ENCODE results near the gene CD300LB.
"Not testable (repeated sequence)": the region's sequence is repeated elsewhere in the genome, so short reads cannot be mapped to it uniquely, and the experiment has no call there.

CD300LB gene

DNA sequence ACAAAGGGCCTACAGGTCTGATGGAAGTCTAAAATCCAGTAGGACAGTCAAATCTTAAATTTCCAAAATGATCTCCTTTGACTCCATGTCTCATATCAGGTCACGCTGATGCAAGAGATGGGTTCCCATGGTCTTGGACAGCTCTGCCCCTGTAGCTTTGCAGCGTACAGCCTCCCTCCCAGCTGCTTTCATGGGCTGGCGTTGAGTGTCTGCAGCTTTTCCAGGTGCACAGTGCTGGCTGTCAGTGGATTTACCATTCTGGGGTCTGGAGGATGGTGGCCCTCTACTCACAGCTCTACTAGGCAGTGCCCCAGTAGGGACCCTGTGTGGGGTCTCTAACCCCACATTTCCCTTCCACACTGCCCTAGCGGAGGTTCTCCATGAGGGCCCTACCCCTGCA lies 43.0 kb downstream of the CD300LB start:
- not testable (repeated sequence) for DNase-seq

DNA sequence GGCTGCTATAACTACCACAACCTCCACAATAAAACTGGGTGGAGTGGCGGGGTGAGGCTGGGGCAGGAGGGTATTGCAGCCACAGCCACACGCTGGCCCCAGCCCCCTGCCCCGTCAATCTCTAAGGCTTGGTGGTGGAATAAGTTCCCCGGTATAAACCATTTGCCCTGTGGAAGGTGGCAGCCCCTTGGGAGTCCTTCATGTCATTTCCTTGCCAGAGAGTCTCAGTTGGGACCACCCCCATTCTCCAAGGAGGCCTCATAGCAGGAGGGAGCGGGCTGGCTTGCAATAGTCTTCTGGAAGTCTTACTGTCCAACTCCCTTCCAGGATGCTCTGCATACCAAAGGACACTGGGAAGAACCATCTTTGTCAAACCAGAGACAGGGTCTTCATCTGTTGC lies 45.4 kb downstream of the CD300LB start:
- DNase-seq: no peak

DNA sequence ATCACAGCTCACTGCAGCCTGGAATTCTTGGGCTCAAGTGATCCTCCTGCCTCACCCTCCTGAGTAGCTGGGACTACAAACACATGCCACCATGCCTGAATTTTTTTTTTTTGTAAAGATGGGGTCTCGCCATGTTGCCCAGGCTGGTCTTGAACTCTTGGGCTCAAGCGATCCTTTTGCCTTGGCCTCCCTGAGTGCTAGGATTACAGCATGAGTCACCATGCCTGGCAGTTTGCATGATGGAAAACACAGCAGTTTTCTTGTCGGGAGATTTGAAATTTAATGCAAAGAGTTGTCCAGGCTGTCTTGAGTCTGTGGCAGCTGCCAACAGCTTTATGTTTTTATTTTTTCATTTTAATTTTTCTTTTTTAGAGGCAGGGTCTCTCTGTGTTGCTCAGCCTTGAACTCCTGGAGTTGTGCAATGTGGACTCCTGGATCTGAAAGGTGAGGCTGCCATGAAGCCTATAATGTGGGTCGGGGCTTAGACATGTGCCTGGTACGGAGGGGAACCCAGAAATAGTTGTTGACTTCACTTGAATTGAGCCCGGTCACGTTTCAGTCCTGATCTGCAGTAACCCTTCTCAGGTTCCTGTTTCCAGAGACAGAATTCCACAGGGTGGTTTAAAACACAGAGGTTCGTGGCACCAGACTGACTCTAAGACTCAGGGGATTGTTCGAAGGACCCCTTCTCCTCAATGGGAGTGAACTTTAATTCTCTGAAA lies 46.1 kb downstream of the CD300LB start:
- DNase-seq: no peak

DNA sequence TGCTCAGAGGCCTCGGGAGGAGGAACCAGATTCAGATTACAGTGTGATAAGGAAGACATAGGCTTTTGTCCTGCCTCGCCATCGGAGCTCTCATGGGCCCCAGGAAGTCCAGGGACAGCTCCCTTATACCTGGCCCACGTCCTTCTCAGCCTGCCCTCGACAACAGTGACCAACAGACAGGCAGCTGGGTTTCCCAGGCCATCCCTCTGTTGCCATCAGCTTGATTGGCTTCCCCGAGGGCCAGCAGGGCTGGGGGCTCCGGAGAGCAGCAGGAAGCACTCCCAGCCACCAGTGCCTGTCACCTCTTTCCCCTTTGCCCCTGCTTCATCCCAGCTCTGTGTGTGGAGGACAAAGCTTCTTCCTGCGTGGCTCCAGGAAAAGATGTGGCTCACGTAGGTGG lies 47.2 kb downstream of the CD300LB start:
- no peak for DNase-seq

DNA sequence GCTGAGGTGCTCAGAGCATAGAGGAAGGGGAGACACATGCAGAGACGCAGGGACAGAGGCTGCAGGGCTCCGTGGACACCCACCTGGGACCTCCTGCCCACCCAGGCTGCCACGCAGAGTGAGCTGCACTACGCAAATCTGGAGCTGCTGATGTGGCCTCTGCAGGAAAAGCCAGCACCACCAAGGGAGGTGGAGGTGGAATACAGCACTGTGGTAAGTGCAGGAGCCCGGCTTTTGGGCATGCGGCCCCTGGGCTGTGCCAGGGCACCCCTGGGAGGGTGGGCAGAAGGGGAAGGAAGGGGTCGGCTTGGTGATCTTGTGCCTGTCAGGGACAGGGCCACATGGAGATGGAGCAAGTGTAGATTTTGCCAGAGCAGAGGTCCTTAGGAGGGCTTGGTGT lies 49.7 kb downstream of the CD300LB start:
- DNase-seq: no peak

DNA sequence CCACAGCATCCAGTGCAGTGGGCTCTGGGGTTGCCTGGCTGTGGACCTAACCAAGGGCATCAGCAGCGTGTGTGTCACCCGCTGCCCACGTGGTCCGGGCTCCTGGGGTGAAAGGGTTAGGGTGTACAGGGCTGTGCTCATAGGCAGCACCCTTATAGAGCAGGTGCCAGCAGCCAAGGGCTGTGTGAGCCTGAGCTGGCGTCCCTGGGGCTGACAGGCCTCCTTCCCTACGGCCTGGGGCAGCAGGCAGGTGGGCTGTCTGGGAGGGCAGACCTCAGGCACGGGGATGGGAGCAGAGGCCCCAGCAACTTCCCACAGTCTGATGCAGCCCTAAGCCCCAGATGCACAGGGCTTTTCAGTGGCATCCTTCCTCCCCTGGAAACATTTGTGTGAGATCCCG lies 51.0 kb downstream of the CD300LB start:
- DNase-seq: no peak

DNA sequence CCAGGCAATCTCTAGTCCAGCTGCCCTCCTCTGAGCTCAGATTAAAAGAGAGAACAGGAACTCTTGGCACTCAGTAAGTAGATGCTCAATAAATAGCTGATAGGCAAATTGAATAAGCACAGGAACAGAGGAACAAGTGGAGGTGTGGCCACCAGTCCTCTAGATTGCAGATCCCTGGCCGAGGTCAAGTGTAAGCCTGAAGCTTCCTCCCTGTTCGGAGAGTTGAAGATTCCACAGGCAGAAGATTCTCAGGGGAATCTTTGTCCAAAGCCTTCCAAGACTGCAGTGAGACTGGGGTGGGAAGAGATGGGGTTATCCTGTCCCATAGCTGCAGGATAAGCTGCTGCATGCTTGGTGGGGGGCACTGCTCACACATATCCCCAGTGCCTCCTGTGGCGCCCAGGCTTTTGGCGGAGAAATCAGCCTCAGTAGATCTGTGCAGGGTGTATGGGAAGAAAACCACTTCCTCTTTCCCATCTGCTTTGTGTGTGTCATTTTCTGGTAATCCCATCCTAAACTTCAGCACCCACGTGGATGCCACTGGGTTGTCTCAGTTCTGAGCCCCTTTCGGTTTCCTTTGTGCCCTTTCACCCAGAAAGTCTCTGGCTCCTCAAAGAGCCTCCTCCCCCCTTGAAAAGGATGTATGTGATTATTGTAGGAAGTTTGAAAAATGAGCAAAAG lies 52.7 kb downstream of the CD300LB start:
- no peak for DNase-seq

DNA sequence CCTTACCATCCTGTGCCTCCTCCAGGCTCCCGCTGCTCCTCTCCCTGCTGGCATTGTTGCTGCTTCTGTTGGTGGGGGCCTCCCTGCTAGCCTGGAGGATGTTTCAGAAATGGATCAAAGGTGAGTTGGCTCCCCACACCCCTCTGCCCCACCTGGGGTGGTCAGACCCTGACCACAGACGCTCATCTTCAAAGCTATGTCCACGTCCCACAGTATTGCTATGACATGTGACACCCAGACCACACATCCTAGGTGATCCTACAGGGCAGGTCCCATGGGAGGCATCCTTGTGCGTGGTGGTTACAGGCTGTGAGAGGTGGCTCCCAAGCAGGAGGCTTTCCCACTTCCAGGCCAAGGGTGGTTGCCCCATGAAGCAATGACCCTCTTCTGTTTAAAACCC lies 53.9 kb downstream of the CD300LB start:
- DNase-seq: no peak

DNA sequence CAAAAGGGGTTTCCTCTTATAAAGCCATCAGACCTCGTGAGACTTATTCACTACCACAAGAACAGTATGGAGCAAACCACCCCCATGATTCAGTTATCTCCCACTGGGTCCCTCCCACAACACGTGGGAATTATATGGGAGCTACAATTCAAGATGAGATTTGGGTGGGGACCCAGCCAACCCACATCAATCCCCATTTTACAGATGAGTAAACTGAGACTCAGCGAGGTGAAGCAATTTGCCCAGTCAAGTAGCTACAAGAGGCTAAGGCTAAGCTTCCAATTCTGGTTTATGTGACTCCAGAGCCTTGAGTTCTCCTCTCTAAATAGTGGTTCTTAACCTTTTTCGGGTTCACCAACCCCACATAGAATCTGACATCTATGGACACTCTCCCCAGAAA lies 56.1 kb downstream of the CD300LB start:
- no peak for DNase-seq

DNA sequence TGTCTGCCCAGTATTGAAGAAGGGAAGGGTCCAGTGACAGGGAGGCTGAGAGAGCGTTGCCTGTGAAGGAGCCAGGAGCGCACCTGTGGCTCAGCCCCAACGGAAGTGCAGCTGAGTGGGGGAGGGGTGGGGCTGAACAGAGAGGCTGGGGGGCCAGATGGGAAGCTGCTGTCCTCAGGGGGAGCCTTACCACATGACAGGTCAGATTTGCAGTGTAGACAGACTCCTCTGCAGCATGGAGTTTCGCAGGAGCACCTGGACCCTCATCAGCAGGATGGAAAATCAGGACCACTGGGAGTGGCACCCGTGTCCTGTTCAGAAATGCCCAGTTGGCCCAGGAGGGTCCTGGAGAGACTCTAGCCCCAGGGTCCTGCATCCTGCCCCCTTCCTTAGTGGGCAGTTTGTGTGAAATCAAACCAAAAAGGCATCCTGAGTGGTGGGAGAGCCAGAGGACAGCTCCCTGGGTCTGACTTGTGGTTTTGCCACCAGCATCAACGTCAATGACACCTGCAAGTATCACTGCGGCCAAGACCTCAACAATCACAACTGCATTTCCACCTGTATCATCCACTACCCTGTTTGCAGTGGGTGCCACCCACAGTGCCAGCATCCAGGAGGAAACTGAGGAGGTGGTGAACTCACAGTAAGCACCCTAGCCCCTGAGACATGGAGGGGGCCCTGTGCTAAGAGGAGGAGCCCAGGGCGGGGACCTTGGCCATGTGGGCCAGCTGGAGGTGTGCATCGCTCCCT lies 57.1 kb downstream of the CD300LB start:
- DNase-seq: no peak

DNA sequence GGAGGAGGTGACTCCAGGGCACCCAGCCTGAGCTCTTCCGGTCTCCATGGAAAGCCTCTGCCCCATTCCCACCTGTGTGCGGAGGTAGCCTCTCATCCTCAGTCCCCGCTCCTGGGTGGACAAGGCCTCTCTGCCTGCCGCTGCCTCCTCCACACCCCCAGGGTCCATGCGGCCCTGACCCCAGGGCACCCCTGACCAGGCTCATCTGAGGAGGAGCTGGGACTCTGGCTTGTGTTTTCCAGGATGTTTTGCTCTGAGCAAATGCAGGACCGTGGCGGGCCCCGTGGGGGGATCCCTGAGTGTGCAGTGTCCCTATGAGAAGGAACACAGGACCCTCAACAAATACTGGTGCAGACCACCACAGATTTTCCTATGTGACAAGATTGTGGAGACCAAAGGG lies 58.0 kb downstream of the CD300LB start:
- DNase-seq: no peak

DNA sequence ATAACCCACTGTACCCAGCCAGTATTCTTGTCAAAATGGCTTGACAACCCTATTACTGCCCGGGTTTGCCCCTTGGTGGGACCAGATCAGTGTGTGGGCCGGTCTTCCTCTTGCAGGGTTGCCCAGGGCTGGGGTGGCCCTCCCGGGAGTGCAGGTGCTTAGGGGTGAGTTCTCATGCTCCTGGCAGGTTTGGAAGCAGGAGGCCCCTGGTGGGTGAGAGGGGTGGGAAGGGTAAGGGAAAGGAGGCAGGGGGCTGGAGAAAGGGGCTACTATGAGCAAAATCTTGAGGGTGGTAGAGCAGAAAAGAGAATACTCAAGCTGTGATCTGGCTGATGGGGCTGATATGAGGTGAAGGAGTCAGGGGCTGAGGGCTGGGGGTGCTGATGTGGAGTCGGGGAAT lies 58.4 kb downstream of the CD300LB start:
- no peak for DNase-seq

DNA sequence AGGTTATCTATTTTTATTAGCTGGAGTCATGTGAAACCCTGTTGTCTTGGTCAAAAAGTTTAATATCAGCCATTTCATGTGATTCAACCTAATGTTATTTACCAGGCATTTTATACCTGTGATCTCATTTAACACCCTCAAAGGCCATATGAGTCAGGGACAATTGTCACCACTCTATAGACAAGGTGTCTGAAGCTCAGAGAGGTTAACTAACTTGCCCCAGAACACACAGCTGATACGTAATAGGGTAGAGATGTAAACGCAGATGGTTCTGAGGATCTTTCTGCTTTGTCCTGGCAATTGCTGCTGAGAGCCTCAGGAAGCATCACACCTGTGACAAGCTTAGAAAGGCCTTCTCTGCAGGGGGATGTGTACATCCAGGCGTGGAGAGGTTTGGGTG lies 59.9 kb downstream of the CD300LB start:
- no peak for DNase-seq
